ENCODE data around the gene TMTC2. TPM values are rescaled to one million over a fixed set of nuclear protein-coding genes. Genes with fewer than 3 reads are reported as not detected.

TMTC2 gene
- total and polyA plus RNA-seq, 2 donors (not counting 3 experiments of a cell fraction or from before 2014, with no cell fraction given), result 4.1 to 7.8 TPM

DNA sequence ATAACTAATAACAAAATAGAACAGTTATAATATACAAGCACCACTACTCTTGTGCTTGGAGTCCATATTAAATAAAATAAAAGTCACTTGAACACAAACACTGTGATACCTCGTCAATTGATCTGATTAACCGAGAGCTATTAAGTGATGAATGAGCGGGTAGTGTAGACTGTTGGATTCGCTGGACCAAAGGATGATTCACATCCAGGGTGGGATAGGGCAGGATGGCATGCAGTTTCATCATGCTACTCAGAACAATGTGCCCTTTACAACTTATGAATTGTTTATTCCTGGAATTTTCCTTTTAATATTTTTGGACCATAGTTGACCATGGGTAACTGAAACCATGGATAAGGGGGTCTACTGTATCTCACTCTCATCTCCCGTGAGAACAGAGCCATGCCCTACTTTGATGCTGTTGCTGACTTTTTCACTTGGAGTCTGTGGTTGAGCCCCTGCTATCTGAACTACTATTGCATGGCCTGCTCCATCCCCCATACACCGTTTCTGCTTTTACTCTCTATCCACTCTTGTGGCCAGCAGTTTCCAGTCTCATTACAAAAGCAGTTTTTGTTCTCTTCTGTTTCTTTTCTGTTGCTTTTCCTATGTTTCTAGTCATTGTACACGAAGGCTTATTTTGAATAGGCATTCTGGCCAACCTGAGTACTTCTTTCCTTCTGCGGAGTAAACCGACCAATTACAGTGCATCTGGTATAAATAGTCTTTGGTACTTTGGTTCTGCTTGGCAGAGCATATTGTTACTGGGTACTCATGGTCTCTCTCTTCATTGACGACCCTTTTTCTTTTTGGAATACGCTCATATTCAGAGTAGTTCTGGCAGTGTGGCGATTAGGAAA is 12.2 kb downstream of the TMTC2 start:
- Histone ChIP-seq H3K4me2 (ENCODE audit: insufficient read depth, low read length) (no peak overlapping the region), H2AFZ (ENCODE audit: low read depth, low read length) (no peak overlapping the region), H3K36me3 (ENCODE audit: control insufficient read depth in 2 of 2, extremely low read depth in 1 of 2, insufficient read depth in 2 of 2, low read length in 2 of 2) (no peaks in the 10 kb centered on the region), H3K9me3 (replicated peaks; ENCODE audit: control insufficient read depth, insufficient read depth, low read length) (no peaks in the 10 kb centered on the region), H3K79me2 (ENCODE audit: control insufficient read depth, insufficient read depth, low read length) (no peaks in the 10 kb centered on the region), H3K4me3 (replicated peaks in 1 of 3; ENCODE audit: insufficient read depth in 1 of 3, low read depth in 1 of 3, low read length in 3 of 3) (no peak overlapping the region), H3K9me1 (replicated peaks; ENCODE audit: control insufficient read depth, extremely low read depth, insufficient read depth, low read length) (no peaks in the 10 kb centered on the region), H3K9ac (replicated peaks; ENCODE audit: extremely low read depth, insufficient read depth, low read length) (no peak overlapping the region), H4K20me1 (replicated peaks; ENCODE audit: control insufficient read depth, extremely low read depth, insufficient read depth, low read length) (no peaks in the 10 kb centered on the region), H3K4me1 (ENCODE audit: control insufficient read depth, extremely low read depth, insufficient read depth, low read length) (no peaks in the 10 kb centered on the region), H3K27ac (ENCODE audit: insufficient read depth, low read depth, low read length) (no peak overlapping the region), H3K27me3 (ENCODE audit: control insufficient read depth in 2 of 2, insufficient read depth in 2 of 2, low read length in 2 of 2) (no peaks in the 10 kb centered on the region)
- TF ChIP-seq MYC (IDR thresholded peaks at IDR 0.05; ENCODE audit: low read depth, low read length) (no peak), JUN (IDR thresholded peaks at IDR 0.05; ENCODE audit: borderline replicate concordance, insufficient read depth, insufficient read length, low read depth) (no peak), GATA2 (IDR thresholded peaks at IDR 0.05; ENCODE audit: insufficient read depth, insufficient read length, low read depth, low read length) (no peak), POLR2A (IDR thresholded peaks at IDR 0.05; ENCODE audit: low read depth, low read length) (no peak), POLR2AphosphoS5 (IDR thresholded peaks at IDR 0.05; ENCODE audit: insufficient read depth, low read depth, low read length) (no peak), FOS (IDR thresholded peaks at IDR 0.05; ENCODE audit: borderline replicate concordance, insufficient read depth, low read length) (no peak), EZH2 (IDR thresholded peaks at IDR 0.05; ENCODE audit: borderline replicate concordance, low read depth, low read length, severe bottlenecking) (no peak)
- TF ChIP-seq, protein P1, sequence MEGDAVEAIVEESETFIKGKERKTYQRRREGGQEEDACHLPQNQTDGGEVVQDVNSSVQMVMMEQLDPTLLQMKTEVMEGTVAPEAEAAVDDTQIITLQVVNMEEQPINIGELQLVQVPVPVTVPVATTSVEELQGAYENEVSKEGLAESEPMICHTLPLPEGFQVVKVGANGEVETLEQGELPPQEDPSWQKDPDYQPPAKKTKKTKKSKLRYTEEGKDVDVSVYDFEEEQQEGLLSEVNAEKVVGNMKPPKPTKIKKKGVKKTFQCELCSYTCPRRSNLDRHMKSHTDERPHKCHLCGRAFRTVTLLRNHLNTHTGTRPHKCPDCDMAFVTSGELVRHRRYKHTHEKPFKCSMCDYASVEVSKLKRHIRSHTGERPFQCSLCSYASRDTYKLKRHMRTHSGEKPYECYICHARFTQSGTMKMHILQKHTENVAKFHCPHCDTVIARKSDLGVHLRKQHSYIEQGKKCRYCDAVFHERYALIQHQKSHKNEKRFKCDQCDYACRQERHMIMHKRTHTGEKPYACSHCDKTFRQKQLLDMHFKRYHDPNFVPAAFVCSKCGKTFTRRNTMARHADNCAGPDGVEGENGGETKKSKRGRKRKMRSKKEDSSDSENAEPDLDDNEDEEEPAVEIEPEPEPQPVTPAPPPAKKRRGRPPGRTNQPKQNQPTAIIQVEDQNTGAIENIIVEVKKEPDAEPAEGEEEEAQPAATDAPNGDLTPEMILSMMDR (IDR thresholded peaks at IDR 0.05; ENCODE audit: extremely low read depth in 1 of 2, insufficient read depth in 1 of 2, low read depth in 1 of 2, low read length in 2 of 2), result no peak
- TF ChIP-seq, protein P2, sequence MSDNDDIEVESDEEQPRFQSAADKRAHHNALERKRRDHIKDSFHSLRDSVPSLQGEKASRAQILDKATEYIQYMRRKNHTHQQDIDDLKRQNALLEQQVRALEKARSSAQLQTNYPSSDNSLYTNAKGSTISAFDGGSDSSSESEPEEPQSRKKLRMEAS (IDR thresholded peaks at IDR 0.05; ENCODE audit: insufficient read depth, insufficient read length), result no peak
- intact Hi-C loops (cut with micrococcal nuclease) (no loop called here), dilution Hi-C loops (cut with MboI; ENCODE audit: extremely low pct_ligation_motif_present, low sequenced_read_pairs) (no loop called here)
- no TSS peak for BruUV-seq (replicated peaks)
- POLR2A ChIA-PET, result no interaction called here
- FAIRE-seq, result no peak
- DNase-seq (ENCODE audit: low read depth, low spot score), result no peak
- CTCF ChIA-PET, result no interaction called here
